Nephron (organoid): ENCODE data around the gene METRN.

ENCODE experiments used
- H3K27ac Mint-ChIP-seq, 3 experiments: 2 replicates each; pipeline ENCODE4 v1.8.0; 2020; ENCODE audit warnings: mixed read lengths in 3 of 3, mild to moderate bottlenecking in 2 of 3, moderate library complexity in 1 of 3
- H3K27me3 Mint-ChIP-seq: 2 replicates; pipeline ENCODE4 v1.8.0; 2021; ENCODE audit warnings: low read depth, mild to moderate bottlenecking, moderate library complexity, mixed read lengths
- H3K36me3 Mint-ChIP-seq: 2 replicates; pipeline ENCODE4 v1.8.0; 2020; ENCODE audit warnings: low read depth, mixed read lengths
- H3K4me1 Mint-ChIP-seq: 2 replicates; pipeline ENCODE4 v1.8.0; 2020; ENCODE audit warnings: mixed read lengths
- H3K4me3 Mint-ChIP-seq, 3 experiments: 2 replicates each; pipeline ENCODE4 v1.8.0; 2020; ENCODE audit warnings: mild to moderate bottlenecking in 3 of 3, mixed read lengths in 3 of 3, moderate library complexity in 2 of 3
- H3K9me3 Mint-ChIP-seq: 2 replicates; pipeline ENCODE4 v1.8.0; 2020; ENCODE audit warnings: mixed read lengths
- CTCF ChIP-seq, 3 experiments: fragments of 200-600 bp; sonication (generic); IDR thresholded peaks; one replicate each; pipeline ENCODE4 v1.5.0; 2021; ENCODE audit warnings: antibody characterized with exemption in 3 of 3; ENCODE audit not compliant: unreplicated experiment in 3 of 3

METRN gene

GRCh38 chr16:768428-768827, 53.5 kb downstream of the METRN start:
- Mint-ChIP-seq H3K27ac (no peak overlapping the region), H3K36me3 (no peaks in the 10 kb centered on the region), H3K27me3 (peaks cover 5% of the 10 kb centered on the region), H3K4me1 (no peaks in the 10 kb centered on the region), H3K4me3 (no peak overlapping the region), H3K9me3 (no peaks in the 10 kb centered on the region)
- TF ChIP-seq CTCF (IDR thresholded peaks at IDR 0.05; ENCODE audit: unreplicated experiment in 3 of 3), result no peak
